ENCODE measurements around the gene TNS1.

- TF ChIP-seq CTCF (IDR thresholded peaks at IDR 0.05 in 2 of 3, conservative IDR thresholded peaks at IDR 0.05 in 1 of 3; ENCODE audit: borderline replicate concordance in 1 of 3, insufficient read depth in 1 of 3, low read depth in 2 of 3, low read length in 2 of 3) (no peak), REST (IDR thresholded peaks at IDR 0.05; ENCODE audit: low read depth) (no peak), ELF1 (IDR thresholded peaks at IDR 0.05; ENCODE audit: borderline replicate concordance, low read depth) (no peak), POLR2A (IDR thresholded peaks at IDR 0.05; ENCODE audit: borderline replicate concordance, extremely low read depth, insufficient read depth, insufficient read length) (no peak), SP1 (IDR thresholded peaks at IDR 0.05; ENCODE audit: low read depth) (no peak), ZBTB33 (IDR thresholded peaks at IDR 0.05; ENCODE audit: extremely low read depth, insufficient replicate concordance, low read length) (no peak), EGR1 (IDR thresholded peaks at IDR 0.05; ENCODE audit: low read depth) (no peak), EZH2phosphoT487 (IDR thresholded peaks at IDR 0.05; ENCODE audit: borderline replicate concordance) (no peak), TCF7L2 (IDR thresholded peaks at IDR 0.05; ENCODE audit: borderline replicate concordance, extremely low read depth, insufficient read depth, insufficient read length) (no peak), ZNF274 (IDR thresholded peaks at IDR 0.05; ENCODE audit: low read depth, low read length) (no peak)
Observed at GRCh38 chr2:217847115-217847514, 155.7 kb downstream of the TNS1 start.

Measured in HCT116 (cell line).